Femur (tissue), 1 donor: ENCODE results near the gene CHPF.

Source experiments
- DNase-seq: peaks from one replicate; pipeline ENCODE4 v3.0.0-alpha.2; 2017

CHPF gene

DNA sequence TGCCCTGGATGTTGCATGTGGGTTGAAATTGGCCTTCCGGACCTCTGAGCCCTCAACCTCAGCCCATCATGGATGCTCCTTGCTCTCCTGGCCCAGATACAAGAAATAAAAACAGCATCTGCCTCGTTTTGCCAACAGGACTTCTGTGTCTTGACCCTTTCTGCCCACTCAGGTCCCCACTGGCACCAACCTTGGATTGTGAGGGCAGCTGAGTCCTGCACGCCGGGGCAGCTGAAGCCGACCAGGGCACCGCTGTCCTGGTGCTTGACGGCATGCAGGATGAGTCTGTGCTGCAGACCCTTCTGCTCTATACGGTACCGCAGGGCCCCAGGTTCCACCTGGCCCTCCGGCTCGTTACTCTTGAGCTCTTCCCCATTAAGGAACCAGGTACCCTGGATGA lies 23.0 kb upstream of the CHPF start:
- DNase-seq = no peak

DNA sequence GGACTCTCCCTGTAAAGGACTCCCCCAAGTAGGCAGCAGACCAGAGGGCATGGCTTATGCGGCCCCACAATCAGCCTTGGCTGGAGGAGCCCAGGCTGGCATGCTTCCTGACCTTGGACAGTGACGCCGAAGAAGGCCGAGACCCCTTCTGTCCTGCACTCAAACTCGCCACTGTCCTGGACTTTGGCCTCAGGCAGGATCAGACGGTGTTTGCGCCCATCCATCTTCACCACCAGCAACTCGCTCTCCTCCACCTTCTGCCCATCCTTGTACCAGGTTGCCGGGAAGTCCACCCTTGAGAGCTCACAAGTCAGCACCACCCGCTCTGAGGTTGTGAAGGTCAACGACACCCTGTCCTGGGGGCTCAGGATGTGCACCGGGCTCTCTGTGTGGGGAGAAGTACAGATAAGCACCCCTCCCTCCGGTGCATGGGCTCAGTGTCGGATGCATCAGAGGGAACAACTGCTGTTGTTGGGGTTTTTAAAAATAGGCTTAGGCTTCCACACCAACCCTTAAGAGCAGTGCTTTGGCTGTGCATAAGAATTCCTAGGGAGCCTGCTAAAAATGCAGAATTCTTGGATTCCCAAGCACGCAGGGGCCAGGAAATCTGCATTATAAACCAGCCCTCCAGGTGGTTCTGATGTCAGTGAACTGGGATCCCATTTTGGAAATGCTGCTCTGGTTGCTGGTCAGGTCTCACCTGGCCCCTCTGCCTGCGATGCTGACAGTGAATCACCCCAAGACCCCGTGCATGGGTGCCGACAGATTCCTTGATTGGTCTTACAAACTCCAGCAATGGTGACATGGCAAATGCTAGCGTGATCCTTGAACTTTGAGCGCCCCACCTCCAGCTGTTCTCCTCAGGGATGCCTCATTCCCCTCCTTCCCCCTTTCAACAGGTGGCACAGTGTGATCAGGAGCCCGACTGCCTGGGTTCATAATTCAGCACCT lies 21.8 kb upstream of the CHPF start:
- DNase-seq = no peak

DNA sequence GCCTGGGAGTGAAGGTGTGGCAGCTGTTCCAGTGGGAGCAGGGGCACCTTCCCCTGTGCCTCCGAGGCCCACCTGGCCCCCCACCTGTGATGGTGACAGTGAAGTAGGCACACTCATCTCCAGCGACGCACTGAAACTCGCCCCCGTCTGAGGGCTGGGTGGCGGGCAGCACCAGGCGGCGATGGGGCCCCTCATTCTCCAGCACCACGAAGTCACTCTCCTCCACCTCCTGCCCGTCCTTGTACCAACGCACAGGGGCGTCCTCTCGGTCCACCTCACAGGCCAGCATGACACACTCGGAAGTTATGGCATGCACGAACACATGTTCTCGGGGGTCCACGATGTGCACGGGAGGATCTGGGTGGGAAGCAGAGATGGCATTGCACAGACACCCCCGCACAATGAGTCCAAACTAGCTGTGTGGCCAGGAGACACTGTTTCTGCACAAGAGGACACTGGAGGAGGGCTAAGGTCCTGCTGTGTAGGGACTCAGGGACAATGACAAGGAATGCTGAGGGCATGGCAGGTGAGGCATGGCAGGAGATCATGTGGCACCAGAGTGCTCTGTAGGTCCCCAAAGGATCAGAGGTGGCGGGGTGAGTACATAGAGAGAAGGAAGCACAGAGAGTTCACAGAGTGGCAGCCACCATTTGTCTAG lies 19.8 kb upstream of the CHPF start:
- DNase-seq = no peak

GRCh38 chr2:219562049-219563020 lies 18.7 kb upstream of the CHPF start:
- no peak for DNase-seq

GRCh38 chr2:219561179-219562048 lies 17.8 kb upstream of the CHPF start:
- DNase-seq = peak; percentile 25

GRCh38 chr2:219560893-219561178 lies 17.2 kb upstream of the CHPF start:
- DNase-seq = no peak

GRCh38 chr2:219560037-219560892 lies 16.7 kb upstream of the CHPF start:
- peak; percentile 21 for DNase-seq

DNA sequence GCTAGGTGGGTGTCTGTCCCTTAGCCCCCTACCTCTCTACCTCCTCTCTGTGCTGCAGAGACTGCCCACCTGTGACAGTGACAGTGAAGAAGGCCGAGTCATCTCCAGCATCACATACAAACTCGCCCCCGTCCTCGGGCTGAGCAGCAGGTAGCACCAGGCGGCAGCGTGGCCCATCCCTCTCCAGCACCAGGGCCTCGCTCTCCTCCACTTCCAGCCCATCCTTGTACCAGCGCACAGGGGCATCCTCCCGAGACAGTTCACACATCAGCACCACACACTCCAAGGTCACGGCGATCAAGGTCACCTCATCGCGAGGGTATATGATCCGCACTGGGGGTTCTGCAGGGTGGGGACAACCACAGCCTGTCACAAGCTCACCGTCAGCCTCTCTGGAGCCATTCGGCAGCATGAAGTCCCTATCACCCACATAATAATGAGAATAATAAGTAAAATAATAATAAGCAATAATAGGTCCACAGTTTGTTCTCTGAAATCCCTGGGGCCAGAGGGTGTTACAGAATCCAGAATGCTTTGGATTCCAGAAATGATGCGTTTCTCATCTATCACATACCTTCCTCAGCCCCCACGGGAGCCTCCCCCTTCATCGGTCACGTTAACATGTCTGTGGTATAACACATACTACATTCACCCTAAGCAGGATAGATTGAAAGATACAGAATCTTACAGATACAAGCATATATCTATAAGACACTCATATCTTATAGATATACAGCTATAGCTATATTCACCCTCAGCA lies 15.7 kb upstream of the CHPF start:
- DNase-seq = peak; percentile 13

DNA sequence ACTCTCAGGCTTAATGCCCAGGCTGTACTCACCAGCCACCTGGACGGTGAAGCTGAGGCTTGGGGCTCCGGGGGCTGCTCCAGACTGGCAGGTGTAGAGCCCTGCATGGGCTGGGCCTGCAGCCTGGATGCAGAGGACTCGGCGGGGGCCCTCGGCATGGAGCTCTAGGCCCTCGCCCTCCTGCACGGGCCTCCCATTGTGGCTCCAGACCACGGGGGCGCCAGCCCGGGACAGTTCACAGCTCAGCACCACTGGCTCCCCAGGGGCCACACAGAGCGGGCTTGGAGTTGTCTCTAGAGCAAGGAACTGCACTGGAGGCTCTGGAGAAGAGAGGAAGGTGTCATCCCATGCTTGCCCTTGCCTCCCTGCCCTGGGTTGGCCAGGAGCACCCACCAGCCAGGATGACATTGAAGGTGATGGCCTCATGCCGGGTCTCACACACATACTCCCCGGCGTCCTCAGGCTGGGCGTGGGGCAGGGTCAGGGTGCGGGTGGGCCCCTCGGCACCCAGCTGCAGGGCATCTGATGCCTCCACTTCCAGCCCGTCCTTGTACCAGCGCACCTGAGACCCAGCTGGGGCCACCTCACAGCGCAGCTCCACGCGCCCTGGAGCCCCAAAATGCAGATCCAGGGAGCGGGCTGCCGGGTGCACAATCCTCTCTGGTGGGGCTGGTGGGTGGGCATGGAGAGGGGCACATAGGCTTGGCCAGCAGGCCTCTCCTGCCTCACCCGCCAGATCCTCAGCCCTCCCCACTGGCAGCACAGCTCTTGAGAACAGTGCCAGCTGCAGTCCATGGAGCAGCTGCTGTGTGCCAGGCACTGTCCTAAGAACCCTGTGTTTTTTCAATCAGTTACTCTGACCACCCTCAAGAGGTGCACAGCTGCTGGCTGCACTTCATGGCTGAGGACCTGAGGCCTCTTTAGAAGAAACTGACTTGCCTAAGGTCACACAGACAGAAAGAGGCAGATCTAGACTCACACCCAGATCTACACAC lies 14.5 kb upstream of the CHPF start:
- no peak for DNase-seq

DNA sequence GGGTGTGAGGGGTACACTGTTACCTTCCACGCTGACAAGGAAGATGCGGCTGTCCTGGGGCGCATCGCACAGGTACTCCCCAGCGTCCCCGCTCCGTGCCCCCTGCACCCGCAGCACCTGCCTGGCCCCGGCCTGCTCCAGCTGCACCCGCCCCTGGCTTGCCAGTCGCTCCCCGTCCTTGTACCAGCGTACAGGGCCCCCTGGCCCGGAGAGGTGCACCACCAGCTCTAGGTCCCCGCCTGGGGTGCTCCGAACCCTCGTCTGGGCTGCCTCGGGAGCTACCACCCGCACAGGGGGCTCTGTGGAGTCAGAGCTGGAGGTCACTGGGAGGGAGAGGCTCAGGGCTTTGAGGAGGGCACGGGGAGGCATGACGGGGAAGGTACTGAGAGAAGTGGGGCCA lies 13.7 kb upstream of the CHPF start:
- DNase-seq = no peak

- no peak for DNase-seq
Measured at GRCh38 chr2:219556413-219556812, 12.8 kb upstream of the CHPF start.

DNA sequence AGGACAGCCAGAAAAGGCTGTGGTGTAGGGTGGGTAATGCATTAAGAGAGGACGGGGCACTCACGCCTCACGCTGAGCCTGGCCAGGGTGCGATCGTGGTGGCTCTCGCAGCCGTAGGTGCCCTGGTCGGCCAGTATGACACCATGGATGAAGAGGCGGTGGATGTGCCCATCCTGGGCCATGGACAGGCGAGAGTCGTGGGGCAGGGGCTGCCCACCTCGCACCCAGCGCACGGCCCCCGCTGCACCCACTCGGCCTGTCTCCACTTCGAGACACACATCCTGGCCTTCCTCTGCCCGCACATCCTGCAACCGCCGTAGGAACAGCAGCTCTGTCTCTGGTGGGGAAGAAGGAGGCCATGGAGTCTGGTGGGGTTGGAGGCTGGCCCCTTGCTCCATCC lies 12.3 kb upstream of the CHPF start:
- DNase-seq = no peak

GRCh38 chr2:219554350-219554749 lies 10.7 kb upstream of the CHPF start:
- DNase-seq = no peak

DNA sequence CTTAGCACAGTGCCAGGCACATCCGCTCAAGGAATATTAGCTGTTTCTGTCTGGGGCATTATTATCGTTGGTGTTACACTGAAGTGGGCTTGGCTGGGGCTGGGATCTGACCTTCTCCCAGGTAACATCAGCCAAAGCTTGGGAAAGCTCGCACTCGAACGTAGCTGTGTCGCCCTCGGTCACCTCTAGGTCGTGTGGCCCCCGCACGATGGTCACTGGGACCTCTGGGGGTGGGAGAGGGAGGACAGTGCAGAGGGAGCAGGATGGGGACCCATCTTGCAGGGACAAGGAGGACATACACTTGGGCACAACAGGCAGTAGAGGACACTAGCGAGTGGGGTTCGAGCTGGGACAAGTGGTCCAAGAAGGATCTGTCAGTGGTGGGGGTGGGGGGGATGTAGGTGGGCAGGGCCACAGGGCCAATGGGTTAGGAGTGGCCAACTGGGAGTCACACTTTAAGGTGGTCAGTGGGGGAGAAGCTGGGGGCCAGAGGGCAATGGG lies 9.9 kb upstream of the CHPF start:
- no peak for DNase-seq

DNA sequence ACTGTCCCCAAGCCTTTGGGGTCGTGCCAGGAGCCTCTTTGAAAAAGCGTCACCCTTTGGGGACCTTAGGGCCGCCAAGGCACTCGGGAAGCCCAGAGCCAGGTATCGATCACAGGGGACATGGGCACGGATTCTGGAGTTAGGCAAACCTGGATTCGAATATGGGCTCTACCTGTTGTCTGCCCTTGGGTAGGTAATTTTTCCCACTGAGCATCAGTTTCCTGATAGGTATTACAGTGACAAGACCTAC lies 9.5 kb upstream of the CHPF start:
- no peak for DNase-seq

GRCh38 chr2:219552382-219553167 lies 9.0 kb upstream of the CHPF start:
- DNase-seq = peak; percentile 92

- DNase-seq = no peak
Measured at GRCh38 chr2:219551441-219552381, 8.1 kb upstream of the CHPF start.
